ENCODE measurements around the gene MYBPC1.

MYBPC1 gene

GRCh38 chr12:101628676-101629075 is 33.9 kb downstream of the MYBPC1 start:
- Histone ChIP-seq H3K18ac (ENCODE audit: low read length) (no peak overlapping the region), H3K27me3 (ENCODE audit: insufficient read depth, low read length, poor library complexity) (no peaks in the 10 kb centered on the region), H3K4me3 (ENCODE audit: low read length) (no peak overlapping the region), H3K23ac (ENCODE audit: low read length) (no peak overlapping the region), H3K79me2 (ENCODE audit: control insufficient read depth, insufficient read depth, low read length) (no peaks in the 10 kb centered on the region), H3K56ac (ENCODE audit: low read length) (no peak overlapping the region), H2AK5ac (ENCODE audit: low read length) (no peak overlapping the region), H3K36me3 (ENCODE audit: control insufficient read depth, insufficient read depth, low read length) (no peaks in the 10 kb centered on the region), H4K5ac (ENCODE audit: low read length) (no peak overlapping the region), H3K4me1 (ENCODE audit: control insufficient read depth, low read depth, low read length) (no peaks in the 10 kb centered on the region), H2BK120ac (ENCODE audit: low read depth, low read length) (no peak overlapping the region), H3K4me2 (ENCODE audit: low read length) (no peak overlapping the region), H3K4ac (ENCODE audit: low read depth, low read length) (no peak overlapping the region), H3K9ac (ENCODE audit: low read length) (no peak overlapping the region), H2BK5ac (ENCODE audit: low read length) (no peak overlapping the region), H4K8ac (ENCODE audit: low read depth, low read length) (no peak overlapping the region), H3K27ac (ENCODE audit: low read depth, low read length) (no peak overlapping the region), H3K79me1 (ENCODE audit: low read length) (no peaks in the 10 kb centered on the region), H2BK15ac (replicated peaks; ENCODE audit: low read depth) (no peak overlapping the region)
- no CpG with 5 or more reads among the region's 3 CpGs for WGBS (ENCODE audit: extremely low coverage, insufficient coverage, low lambda C conversion rate)
- DNase-seq = no peak

GRCh38 chr12:101634724-101635123 is 40.0 kb downstream of the MYBPC1 start:
- H3K27ac ChIP-seq (ENCODE audit: low read depth, low read length) = no peak overlapping the region
- no peak overlapping the region for H4K8ac ChIP-seq (ENCODE audit: low read depth, low read length)
- H2AK5ac ChIP-seq (ENCODE audit: low read length) = no peak overlapping the region
- H3K56ac ChIP-seq (ENCODE audit: low read length) = no peak overlapping the region
- H2BK15ac ChIP-seq (replicated peaks; ENCODE audit: low read depth) = no peak overlapping the region
- H3K4ac ChIP-seq (ENCODE audit: low read depth, low read length) = no peak overlapping the region
- no peak overlapping the region for H3K4me3 ChIP-seq (ENCODE audit: low read length)
- DNase-seq = no peak
- H3K18ac ChIP-seq (ENCODE audit: low read length) = no peak overlapping the region
- no peaks in the 10 kb centered on the region for H3K36me3 ChIP-seq (ENCODE audit: control insufficient read depth, insufficient read depth, low read length)
- H3K23ac ChIP-seq (ENCODE audit: low read length) = no peak overlapping the region
- H3K9ac ChIP-seq (ENCODE audit: low read length) = no peak overlapping the region
- WGBS (ENCODE audit: extremely low coverage, insufficient coverage, low lambda C conversion rate) = no CpG with 5 or more reads among the region's 2 CpGs
- H3K79me2 ChIP-seq (ENCODE audit: control insufficient read depth, insufficient read depth, low read length) = no peaks in the 10 kb centered on the region
- H2BK5ac ChIP-seq (ENCODE audit: low read length) = no peak overlapping the region
- H3K79me1 ChIP-seq (ENCODE audit: low read length) = no peaks in the 10 kb centered on the region
- no peaks in the 10 kb centered on the region for H3K4me1 ChIP-seq (ENCODE audit: control insufficient read depth, low read depth, low read length)
- H4K5ac ChIP-seq (ENCODE audit: low read length) = no peak overlapping the region
- H3K4me2 ChIP-seq (ENCODE audit: low read length) = no peak overlapping the region
- no peak overlapping the region for H2BK120ac ChIP-seq (ENCODE audit: low read depth, low read length)
- H3K27me3 ChIP-seq (ENCODE audit: insufficient read depth, low read length, poor library complexity) = no peaks in the 10 kb centered on the region

- H3K79me2 ChIP-seq (ENCODE audit: control insufficient read depth, insufficient read depth, low read length) = no peaks in the 10 kb centered on the region
- H2BK120ac ChIP-seq (ENCODE audit: low read depth, low read length) = no peak overlapping the region
- no peak overlapping the region for H2BK15ac ChIP-seq (replicated peaks; ENCODE audit: low read depth)
- no peak overlapping the region for H3K4ac ChIP-seq (ENCODE audit: low read depth, low read length)
- H3K36me3 ChIP-seq (ENCODE audit: control insufficient read depth, insufficient read depth, low read length) = no peaks in the 10 kb centered on the region
- no peak overlapping the region for H2AK5ac ChIP-seq (ENCODE audit: low read length)
- H3K4me1 ChIP-seq (ENCODE audit: control insufficient read depth, low read depth, low read length) = no peaks in the 10 kb centered on the region
- H3K18ac ChIP-seq (ENCODE audit: low read length) = no peak overlapping the region
- H3K27me3 ChIP-seq (ENCODE audit: insufficient read depth, low read length, poor library complexity) = no peaks in the 10 kb centered on the region
- H4K8ac ChIP-seq (ENCODE audit: low read depth, low read length) = no peak overlapping the region
- DNase-seq = no peak
- no peaks in the 10 kb centered on the region for H3K79me1 ChIP-seq (ENCODE audit: low read length)
- no CpG with 5 or more reads among the region's 3 CpGs for WGBS (ENCODE audit: extremely low coverage, insufficient coverage, low lambda C conversion rate)
- no peak overlapping the region for H4K5ac ChIP-seq (ENCODE audit: low read length)
- no peak overlapping the region for H3K9ac ChIP-seq (ENCODE audit: low read length)
- H2BK5ac ChIP-seq (ENCODE audit: low read length) = no peak overlapping the region
- H3K4me2 ChIP-seq (ENCODE audit: low read length) = no peak overlapping the region
- H3K27ac ChIP-seq (ENCODE audit: low read depth, low read length) = no peak overlapping the region
- H3K56ac ChIP-seq (ENCODE audit: low read length) = no peak overlapping the region
- H3K4me3 ChIP-seq (ENCODE audit: low read length) = no peak overlapping the region
- no peak overlapping the region for H3K23ac ChIP-seq (ENCODE audit: low read length)
These were observed 43.2 kb downstream of the MYBPC1 start for GRCh38 chr12:101637936-101638335.

GRCh38 chr12:101642115-101643067 is 47.6 kb downstream of the MYBPC1 start:
- Histone ChIP-seq H3K4me3 (ENCODE audit: low read length) (no peak overlapping the region), H2BK15ac (replicated peaks; ENCODE audit: low read depth) (no peak overlapping the region), H3K27me3 (ENCODE audit: insufficient read depth, low read length, poor library complexity) (no peaks in the 10 kb centered on the region)

GRCh38 chr12:101647711-101648110 is 52.9 kb downstream of the MYBPC1 start:
- no peak overlapping the region for H4K5ac ChIP-seq (ENCODE audit: low read length)
- no peak for DNase-seq
- H3K27ac ChIP-seq (ENCODE audit: low read depth, low read length) = no peak overlapping the region
- H3K4me1 ChIP-seq (ENCODE audit: control insufficient read depth, low read depth, low read length) = no peaks in the 10 kb centered on the region
- H3K23ac ChIP-seq (ENCODE audit: low read length) = no peak overlapping the region
- H4K8ac ChIP-seq (ENCODE audit: low read depth, low read length) = no peak overlapping the region
- no peak overlapping the region for H3K56ac ChIP-seq (ENCODE audit: low read length)
- H2BK5ac ChIP-seq (ENCODE audit: low read length) = no peak overlapping the region
- no CpG with 5 or more reads among the region's 2 CpGs for WGBS (ENCODE audit: extremely low coverage, insufficient coverage, low lambda C conversion rate)
- no peak overlapping the region for H3K4me2 ChIP-seq (ENCODE audit: low read length)
- H2AK5ac ChIP-seq (ENCODE audit: low read length) = no peak overlapping the region
- H3K4me3 ChIP-seq (ENCODE audit: low read length) = no peak overlapping the region
- H3K27me3 ChIP-seq (ENCODE audit: insufficient read depth, low read length, poor library complexity) = no peaks in the 10 kb centered on the region
- H3K9ac ChIP-seq (ENCODE audit: low read length) = no peak overlapping the region
- no peaks in the 10 kb centered on the region for H3K36me3 ChIP-seq (ENCODE audit: control insufficient read depth, insufficient read depth, low read length)
- H3K79me2 ChIP-seq (ENCODE audit: control insufficient read depth, insufficient read depth, low read length) = no peaks in the 10 kb centered on the region
- no peaks in the 10 kb centered on the region for H3K79me1 ChIP-seq (ENCODE audit: low read length)
- H2BK15ac ChIP-seq (replicated peaks; ENCODE audit: low read depth) = no peak overlapping the region
- H2BK120ac ChIP-seq (ENCODE audit: low read depth, low read length) = no peak overlapping the region
- no peak overlapping the region for H3K18ac ChIP-seq (ENCODE audit: low read length)
- no peak overlapping the region for H3K4ac ChIP-seq (ENCODE audit: low read depth, low read length)

More at GRCh38 chr12:101642115-101643067, 47.6 kb downstream of the MYBPC1 start:
- H2BK120ac ChIP-seq (ENCODE audit: low read depth, low read length) = no peak overlapping the region
- H2BK5ac ChIP-seq (ENCODE audit: low read length) = no peak overlapping the region
- peak; percentile 76 for DNase-seq
- H3K56ac ChIP-seq (ENCODE audit: low read length) = peak overlapping the region; percentile 58
- no CpG with 5 or more reads among the region's 36 CpGs for WGBS (ENCODE audit: extremely low coverage, insufficient coverage, low lambda C conversion rate)
- no peak overlapping the region for H4K5ac ChIP-seq (ENCODE audit: low read length)
- H3K4me2 ChIP-seq (ENCODE audit: low read length) = peak overlapping the region; percentile 67
- no peak overlapping the region for H3K18ac ChIP-seq (ENCODE audit: low read length)
- H3K23ac ChIP-seq (ENCODE audit: low read length) = no peak overlapping the region
- H3K4me1 ChIP-seq (ENCODE audit: control insufficient read depth, low read depth, low read length) = no peaks in the 10 kb centered on the region
- no peaks in the 10 kb centered on the region for H3K79me2 ChIP-seq (ENCODE audit: control insufficient read depth, insufficient read depth, low read length)
- H3K27ac ChIP-seq (ENCODE audit: low read depth, low read length) = no peak overlapping the region
- peak overlapping the region; percentile 35 for H3K9ac ChIP-seq (ENCODE audit: low read length)
- no peaks in the 10 kb centered on the region for H3K36me3 ChIP-seq (ENCODE audit: control insufficient read depth, insufficient read depth, low read length)
- no peaks in the 10 kb centered on the region for H3K79me1 ChIP-seq (ENCODE audit: low read length)
- H2AK5ac ChIP-seq (ENCODE audit: low read length) = no peak overlapping the region
- no peak overlapping the region for H3K4ac ChIP-seq (ENCODE audit: low read depth, low read length)
- no peak overlapping the region for H4K8ac ChIP-seq (ENCODE audit: low read depth, low read length)
